Skeletal muscle satellite cell (primary cell): ENCODE results near the gene DDX39B.
"Not testable (repeated sequence)": the region's sequence is repeated elsewhere in the genome, so short reads cannot be mapped to it uniquely, and the experiment has no call there.

Source experiments
- H3K27me3 ChIP-seq: 2 replicates; pipeline ENCODE4 v1.7.0; 2013; ENCODE audit warnings: low read length; ENCODE audit not compliant: control insufficient read depth, insufficient read depth
- H3K36me3 ChIP-seq: 2 replicates; pipeline ENCODE4 v1.7.0; 2013; ENCODE audit warnings: mild to moderate bottlenecking, control low read depth, low read length; ENCODE audit not compliant: insufficient read depth
- H3K4me1 ChIP-seq: 2 replicates; pipeline ENCODE4 v1.7.0; 2013; ENCODE audit warnings: low read length; ENCODE audit not compliant: control insufficient read depth, insufficient read depth
- H3K4me2 ChIP-seq: 2 replicates; pipeline ENCODE4 v1.7.0; 2013; ENCODE audit warnings: mild to moderate bottlenecking, low read length
- H3K4me3 ChIP-seq: 2 replicates; pipeline ENCODE4 v1.7.0; 2013; ENCODE audit warnings: low read length
- H3K9ac ChIP-seq: 2 replicates; pipeline ENCODE4 v1.7.0; 2013; ENCODE audit warnings: mild to moderate bottlenecking, low read depth, low read length, moderate library complexity
- H3K9me3 ChIP-seq: replicated peaks from 2 replicates; pipeline ENCODE4 v1.7.0; 2013; ENCODE audit warnings: mild to moderate bottlenecking, control low read depth, low read length

Gene DDX39B

DNA sequence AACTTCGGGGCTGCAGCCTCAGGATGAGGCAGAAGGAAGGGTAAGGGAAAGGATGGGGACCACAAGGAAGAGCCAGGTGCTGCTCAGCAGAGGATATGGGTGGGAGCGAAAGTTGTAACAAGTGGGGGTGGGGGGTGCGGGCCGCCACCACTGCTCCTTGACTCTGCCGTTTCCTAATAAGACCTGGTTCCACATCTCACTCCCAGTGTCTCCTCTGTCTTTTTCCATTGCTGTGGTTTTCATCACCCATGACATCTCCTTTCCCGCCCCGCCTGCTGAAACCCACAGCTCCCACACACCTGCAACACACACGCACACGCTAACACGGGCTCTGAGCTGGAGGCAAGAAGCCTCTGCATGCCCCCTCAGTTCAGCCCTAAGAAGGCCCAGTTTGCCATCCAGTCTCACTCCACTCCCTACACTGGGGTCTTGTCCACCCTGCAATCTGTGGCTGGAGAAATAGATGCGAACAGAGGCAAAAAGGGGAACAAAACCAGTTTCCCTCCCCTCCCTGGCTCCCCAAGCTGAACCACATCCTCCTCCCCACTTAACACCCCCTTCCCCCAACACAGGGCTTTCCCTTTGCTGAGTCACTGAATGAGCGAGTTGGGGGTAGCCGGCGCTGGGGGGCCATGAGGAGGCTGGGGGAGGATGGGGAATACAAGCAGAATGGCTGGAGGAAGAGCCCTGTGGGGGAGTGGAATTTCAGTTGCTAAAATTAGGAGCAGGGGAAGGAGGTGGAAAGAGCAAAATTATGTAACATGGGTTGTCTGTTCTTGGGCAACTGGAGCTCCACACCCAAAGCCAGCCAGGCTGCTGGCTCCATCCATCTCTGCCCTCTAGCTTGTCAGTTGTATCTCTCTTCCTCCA is 17.1 kb upstream of the DDX39B start:
- Histone ChIP-seq H3K4me1 (peaks cover 43% of the 10 kb centered on the region), H3K36me3 (peaks cover 30% of the 10 kb centered on the region), H3K9me3 (no peaks in the 10 kb centered on the region), H3K4me2 (no peak overlapping the region), H3K4me3 (no peak overlapping the region), H3K9ac (peak overlapping the region; percentile 54), H3K27me3 (no peaks in the 10 kb centered on the region)

DNA sequence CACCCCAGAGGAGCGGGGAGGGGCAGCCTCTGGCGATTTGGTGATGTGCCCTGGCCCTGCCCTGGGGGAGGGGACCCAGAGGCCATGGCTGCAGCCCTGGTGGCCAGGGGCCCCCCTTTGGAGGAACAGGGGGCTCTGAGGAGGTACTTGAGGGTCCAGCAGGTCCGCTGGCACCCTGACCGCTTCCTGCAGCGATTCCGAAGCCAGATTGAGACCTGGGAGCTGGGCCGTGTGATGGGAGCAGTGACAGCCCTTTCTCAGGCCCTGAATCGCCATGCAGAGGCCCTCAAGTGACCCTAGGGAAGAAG is 16.5 kb upstream of the DDX39B start:
- Histone ChIP-seq H3K9me3 (no peaks in the 10 kb centered on the region), H3K36me3 (peaks cover 30% of the 10 kb centered on the region), H3K4me2 (no peak overlapping the region), H3K4me1 (peaks cover 37% of the 10 kb centered on the region), H3K27me3 (no peaks in the 10 kb centered on the region), H3K9ac (no peak overlapping the region), H3K4me3 (no peak overlapping the region)

DNA sequence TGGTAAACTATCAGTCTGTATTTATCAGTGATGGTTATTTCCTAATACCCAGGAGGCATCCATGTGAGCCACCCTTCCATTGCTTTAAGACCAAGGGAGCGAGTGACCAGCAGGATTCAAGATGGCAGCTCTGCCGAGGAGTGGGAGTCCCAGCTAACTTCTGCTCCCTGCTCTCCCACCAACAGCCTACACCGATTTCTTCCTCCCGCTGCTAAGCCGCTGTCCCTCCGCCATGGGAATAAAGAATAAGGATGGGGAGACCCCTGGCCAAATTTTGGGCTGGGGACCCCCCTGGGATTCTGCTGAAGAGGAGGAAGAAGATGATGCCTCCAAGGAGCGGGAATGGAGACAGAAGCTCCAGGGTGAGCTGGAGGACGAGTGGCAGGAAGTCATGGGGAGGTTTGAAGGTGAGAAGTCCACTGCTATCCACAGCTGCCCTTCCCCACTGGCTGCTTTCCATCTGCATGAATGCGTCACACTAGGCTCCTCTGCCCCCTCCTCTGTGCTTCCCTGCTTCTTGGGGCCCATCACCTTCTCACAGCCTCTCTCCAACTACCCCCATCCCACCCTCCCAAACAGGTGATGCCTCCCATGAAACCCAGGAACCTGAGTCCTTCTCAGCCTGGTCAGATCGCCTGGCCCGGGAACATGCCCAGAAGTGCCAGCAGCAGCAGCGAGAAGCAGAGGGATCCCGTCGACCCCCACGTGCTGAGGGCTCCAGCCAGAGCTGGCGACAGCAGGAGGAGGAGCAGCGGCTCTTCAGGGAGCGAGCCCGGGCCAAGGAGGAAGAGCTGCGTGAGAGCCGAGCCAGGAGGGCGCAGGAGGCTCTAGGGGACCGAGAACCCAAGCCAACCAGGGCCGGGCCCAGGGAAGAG is 15.9 kb upstream of the DDX39B start:
- no peak overlapping the region for H3K4me3 ChIP-seq
- peaks cover 30% of the 10 kb centered on the region for H3K36me3 ChIP-seq
- H3K27me3 ChIP-seq = no peaks in the 10 kb centered on the region
- H3K9ac ChIP-seq = no peak overlapping the region
- H3K4me1 ChIP-seq = peaks cover 31% of the 10 kb centered on the region
- H3K4me2 ChIP-seq = no peak overlapping the region
- no peaks in the 10 kb centered on the region for H3K9me3 ChIP-seq

DNA sequence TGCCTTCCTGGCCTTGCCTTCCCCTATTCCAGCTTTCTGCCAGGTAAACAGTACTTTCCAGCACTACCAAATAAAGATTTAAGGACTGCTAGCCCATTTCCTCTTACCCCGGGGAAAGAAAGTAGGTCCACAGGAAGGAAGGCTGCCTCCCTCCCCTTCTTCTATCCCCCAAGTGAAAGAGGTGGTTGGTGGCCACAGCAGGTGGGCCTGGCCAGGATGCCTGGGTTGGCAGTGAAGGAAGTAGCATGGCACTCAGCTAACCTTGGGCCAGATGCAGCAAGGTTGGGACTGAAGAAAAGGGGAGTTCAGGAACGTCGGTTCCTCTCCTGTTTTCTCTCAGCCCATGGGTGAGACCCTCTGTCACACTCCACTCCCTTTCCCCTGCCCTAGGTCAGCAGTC is 14.5 kb upstream of the DDX39B start:
- Histone ChIP-seq H3K4me1 (peaks cover 28% of the 10 kb centered on the region), H3K9ac (no peak overlapping the region), H3K9me3 (no peaks in the 10 kb centered on the region), H3K4me2 (no peak overlapping the region), H3K36me3 (peaks cover 30% of the 10 kb centered on the region), H3K27me3 (no peaks in the 10 kb centered on the region), H3K4me3 (no peak overlapping the region)

DNA sequence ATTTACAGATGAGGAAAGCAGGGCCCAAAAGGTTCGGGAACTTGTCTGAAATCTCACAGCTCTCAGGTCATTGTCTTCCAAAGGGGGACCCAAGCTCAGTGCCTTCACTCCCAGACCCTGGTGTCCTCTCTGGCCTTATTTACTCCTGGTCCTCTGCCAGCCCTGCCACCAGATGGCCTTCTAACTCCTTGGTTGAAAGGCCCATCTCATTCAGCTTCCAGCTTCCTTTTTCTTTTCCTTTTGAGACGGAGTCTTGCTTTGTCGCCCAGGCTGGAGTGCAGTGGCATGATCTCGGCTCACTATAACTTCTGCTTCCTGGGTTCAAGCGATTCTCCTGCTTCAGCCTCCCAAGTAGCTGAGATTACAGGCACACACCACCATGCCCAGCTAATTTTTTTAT is 9.6 kb upstream of the DDX39B start:
- not testable (repeated sequence) for H3K4me2 ChIP-seq, H3K27me3 ChIP-seq
- H3K36me3 ChIP-seq = peaks cover 22% of the 10 kb centered on the region

DNA sequence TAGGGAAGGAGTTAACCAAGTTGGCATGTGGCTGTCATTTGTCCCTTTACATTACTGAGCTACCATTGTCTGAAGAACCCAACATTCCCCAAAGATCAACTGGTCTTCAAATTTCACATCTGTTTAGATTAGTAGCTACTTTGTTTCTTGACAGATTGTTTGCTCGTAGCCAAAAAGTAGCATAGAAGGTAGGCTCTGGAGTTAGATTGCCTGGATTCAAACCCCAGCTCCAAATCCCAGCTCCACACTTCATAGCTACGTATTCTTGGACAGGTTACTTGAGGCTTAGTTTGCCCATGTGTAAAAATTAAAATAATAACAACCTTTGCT is 6.7 kb upstream of the DDX39B start:
- H3K36me3 ChIP-seq = peaks cover 14% of the 10 kb centered on the region
- H3K4me3 ChIP-seq = peak overlapping the region; percentile 71
- H3K27me3 ChIP-seq = no peaks in the 10 kb centered on the region
- peak overlapping the region; percentile 93 for H3K9ac ChIP-seq
- peaks cover 16% of the 10 kb centered on the region for H3K4me1 ChIP-seq
- H3K9me3 ChIP-seq = no peaks in the 10 kb centered on the region
- peak overlapping the region; percentile 89 for H3K4me2 ChIP-seq

More for the DNA sequence above, 9.6 kb upstream of the DDX39B start:
- H3K4me3 ChIP-seq, H3K9ac ChIP-seq, H3K9me3 ChIP-seq: not testable (repeated sequence)
- H3K4me1 ChIP-seq = peaks cover 10% of the 10 kb centered on the region

DNA sequence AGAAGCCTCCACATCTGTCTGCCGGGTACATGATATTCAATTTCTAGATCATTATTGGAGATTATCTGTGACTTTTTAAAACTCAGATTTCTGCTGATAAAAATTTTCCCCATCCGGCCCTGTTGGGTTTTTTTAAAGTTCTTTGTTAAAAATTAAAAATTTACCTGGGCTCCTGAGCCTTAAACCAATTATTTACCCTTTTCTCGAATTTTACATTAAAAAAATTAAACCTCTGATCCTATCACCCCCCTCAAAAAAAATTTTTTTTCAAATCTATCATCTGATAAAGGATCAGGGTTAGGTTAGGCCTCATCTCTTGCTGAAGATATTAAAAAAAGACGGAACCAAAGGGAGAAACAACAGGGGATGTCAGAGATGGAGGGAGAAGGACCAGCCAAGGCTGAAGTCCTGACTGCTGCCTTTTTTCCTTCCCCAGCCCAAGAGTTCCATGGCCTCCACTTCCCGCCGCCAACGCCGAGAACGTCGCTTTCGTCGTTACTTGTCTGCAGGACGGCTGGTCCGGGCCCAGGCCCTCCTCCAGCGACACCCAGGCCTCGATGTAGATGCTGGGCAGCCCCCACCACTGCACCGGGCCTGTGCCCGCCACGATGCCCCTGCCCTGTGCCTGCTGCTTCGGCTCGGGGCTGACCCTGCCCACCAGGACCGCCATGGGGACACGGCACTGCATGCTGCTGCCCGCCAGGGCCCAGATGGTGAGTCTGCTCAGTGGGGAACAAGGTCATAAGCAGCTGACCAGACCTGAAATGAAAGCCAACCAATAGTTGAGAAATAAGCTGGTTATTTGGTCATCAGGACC is 6.1 kb upstream of the DDX39B start:
- H3K9me3 ChIP-seq = no peaks in the 10 kb centered on the region
- peaks cover 18% of the 10 kb centered on the region for H3K4me1 ChIP-seq
- H3K27me3 ChIP-seq = no peaks in the 10 kb centered on the region
- peak overlapping the region; percentile 89 for H3K4me2 ChIP-seq
- H3K36me3 ChIP-seq = peaks cover 14% of the 10 kb centered on the region
- peak overlapping the region; percentile 71 for H3K4me3 ChIP-seq
- peak overlapping the region; percentile 93 for H3K9ac ChIP-seq

DNA sequence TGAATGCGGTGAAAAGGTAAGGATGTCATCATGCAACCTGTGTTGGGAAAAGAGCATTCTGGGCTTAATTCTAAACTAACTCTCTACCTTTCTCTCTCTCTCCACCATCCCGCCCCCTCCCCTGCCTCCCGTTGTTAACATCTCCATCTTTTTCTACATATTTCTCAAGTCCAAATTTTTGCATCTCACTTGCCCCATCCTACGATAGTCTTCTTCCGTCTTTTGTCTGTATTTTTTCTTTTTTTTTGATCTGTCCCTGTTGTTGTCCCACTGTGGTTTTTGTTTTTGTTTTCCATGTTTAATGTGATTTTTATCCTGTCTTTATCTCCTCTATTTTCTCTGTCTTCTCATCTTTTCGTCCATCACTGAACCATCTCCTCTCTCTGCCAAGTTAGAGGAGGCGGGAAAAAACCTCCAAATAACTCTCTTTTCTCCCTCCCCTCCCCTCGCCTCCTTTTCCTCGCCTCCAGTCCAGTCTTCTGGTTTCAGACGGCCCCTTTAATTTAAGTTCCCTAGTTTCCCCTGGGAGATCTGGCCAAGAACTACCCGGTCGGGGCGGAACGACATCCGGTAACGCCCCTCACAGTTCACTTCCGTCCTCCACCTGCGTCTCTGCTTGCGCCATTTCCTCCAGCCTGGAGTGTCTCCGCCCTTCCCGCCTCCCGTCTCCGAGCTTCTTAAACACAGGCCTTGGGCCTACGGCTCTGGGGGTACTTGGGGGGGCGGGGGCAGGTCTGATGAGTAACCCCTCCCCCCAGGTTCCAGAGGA is 5.3 kb upstream of the DDX39B start, which contains the start of gene NFKBIL1:
TSS of gene NFKBIL1 (plus strand) at position 651 of the 769 bp plus-strand sequence. CDS start at position 738, 87 bp downstream.
- peaks cover 14% of the 10 kb centered on the region for H3K36me3 ChIP-seq
- H3K4me1 ChIP-seq = peaks cover 21% of the 10 kb centered on the region
- no peaks in the 10 kb centered on the region for H3K9me3 ChIP-seq
- peak within 1 kb of the TSS; percentile 71 for H3K4me3 ChIP-seq
- no peaks in the 10 kb centered on the region for H3K27me3 ChIP-seq
- peak within 1 kb of the TSS; percentile 89 for H3K4me2 ChIP-seq
- peak within 1 kb of the TSS; percentile 93 for H3K9ac ChIP-seq

DNA sequence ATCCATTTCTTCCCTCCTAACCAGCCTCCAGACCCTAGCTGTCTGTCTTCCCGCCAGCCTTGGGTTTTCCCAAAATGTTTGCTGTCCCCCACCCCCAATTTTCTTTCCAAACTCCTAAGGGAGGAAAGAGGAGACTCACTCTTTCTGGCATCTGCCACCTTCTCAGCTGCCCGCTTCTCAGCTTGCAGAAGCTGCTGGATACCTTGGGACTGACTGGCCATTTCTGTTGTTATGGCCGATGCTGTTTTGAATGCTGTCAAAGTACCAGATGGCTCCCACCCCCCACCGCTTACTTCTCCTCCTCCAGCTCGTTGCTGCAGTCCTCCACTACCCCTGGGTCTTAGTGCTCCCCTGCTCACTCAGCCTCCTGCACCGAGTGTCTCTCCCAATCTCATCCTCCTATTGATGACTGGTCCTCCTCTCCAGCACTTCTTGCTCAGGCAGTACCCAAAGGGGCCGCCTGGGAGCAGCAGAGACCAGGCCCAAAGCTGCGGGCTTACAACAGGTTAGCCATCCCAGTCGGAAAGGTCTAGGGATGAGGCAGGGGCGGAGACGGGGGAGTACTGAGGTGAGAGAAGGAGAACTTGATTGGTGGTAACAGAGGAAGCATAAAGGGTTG is 4.6 kb upstream of the DDX39B start, which contains the start of gene ATP6V1G2:
TSS of gene ATP6V1G2 (minus strand) at position 270 of the 619 bp plus-strand sequence. CDS start at position 221, 49 bp downstream.
- Histone ChIP-seq H3K9ac (peak within 1 kb of the TSS; percentile 93), H3K27me3 (no peaks in the 10 kb centered on the region), H3K4me2 (peak within 1 kb of the TSS; percentile 89), H3K36me3 (peaks cover 14% of the 10 kb centered on the region), H3K4me3 (peak within 1 kb of the TSS; percentile 71), H3K9me3 (no peaks in the 10 kb centered on the region), H3K4me1 (peaks cover 21% of the 10 kb centered on the region)

DNA sequence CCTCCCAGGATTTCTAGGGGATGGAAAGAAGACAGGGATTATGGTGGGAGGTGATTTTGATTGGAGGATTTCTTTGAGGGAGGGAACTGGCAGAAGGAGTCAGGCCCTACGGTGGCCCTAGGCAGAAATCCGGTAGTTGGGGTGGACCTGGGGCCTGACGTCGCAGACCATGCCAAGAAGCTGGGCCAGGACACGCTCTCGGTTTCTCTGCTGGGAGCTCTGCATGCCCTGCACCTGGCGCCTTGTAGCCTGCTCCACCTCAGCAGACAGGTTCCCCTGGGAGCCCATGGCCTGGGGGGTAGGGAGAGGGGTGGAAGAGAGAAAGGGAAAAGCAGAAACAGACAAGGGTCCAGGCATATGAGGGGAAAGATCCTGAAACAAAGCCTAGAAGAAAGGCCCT is 3.5 kb upstream of the DDX39B start:
- peaks cover 23% of the 10 kb centered on the region for H3K4me1 ChIP-seq
- no peak overlapping the region for H3K4me2 ChIP-seq
- H3K9ac ChIP-seq = peak overlapping the region; percentile 54
- H3K4me3 ChIP-seq = no peak overlapping the region
- no peaks in the 10 kb centered on the region for H3K9me3 ChIP-seq
- H3K36me3 ChIP-seq = peaks cover 14% of the 10 kb centered on the region
- H3K27me3 ChIP-seq = no peaks in the 10 kb centered on the region
